Measurements from ENCODE around the gene ACOT8.

The ACOT8 gene

GRCh38 chr20:45843506-45843905 lies 13.7 kb downstream of the ACOT8 start:
- TF ChIP-seq, protein P1, sequence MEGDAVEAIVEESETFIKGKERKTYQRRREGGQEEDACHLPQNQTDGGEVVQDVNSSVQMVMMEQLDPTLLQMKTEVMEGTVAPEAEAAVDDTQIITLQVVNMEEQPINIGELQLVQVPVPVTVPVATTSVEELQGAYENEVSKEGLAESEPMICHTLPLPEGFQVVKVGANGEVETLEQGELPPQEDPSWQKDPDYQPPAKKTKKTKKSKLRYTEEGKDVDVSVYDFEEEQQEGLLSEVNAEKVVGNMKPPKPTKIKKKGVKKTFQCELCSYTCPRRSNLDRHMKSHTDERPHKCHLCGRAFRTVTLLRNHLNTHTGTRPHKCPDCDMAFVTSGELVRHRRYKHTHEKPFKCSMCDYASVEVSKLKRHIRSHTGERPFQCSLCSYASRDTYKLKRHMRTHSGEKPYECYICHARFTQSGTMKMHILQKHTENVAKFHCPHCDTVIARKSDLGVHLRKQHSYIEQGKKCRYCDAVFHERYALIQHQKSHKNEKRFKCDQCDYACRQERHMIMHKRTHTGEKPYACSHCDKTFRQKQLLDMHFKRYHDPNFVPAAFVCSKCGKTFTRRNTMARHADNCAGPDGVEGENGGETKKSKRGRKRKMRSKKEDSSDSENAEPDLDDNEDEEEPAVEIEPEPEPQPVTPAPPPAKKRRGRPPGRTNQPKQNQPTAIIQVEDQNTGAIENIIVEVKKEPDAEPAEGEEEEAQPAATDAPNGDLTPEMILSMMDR (IDR thresholded peaks at IDR 0.05), result no peak

DNA sequence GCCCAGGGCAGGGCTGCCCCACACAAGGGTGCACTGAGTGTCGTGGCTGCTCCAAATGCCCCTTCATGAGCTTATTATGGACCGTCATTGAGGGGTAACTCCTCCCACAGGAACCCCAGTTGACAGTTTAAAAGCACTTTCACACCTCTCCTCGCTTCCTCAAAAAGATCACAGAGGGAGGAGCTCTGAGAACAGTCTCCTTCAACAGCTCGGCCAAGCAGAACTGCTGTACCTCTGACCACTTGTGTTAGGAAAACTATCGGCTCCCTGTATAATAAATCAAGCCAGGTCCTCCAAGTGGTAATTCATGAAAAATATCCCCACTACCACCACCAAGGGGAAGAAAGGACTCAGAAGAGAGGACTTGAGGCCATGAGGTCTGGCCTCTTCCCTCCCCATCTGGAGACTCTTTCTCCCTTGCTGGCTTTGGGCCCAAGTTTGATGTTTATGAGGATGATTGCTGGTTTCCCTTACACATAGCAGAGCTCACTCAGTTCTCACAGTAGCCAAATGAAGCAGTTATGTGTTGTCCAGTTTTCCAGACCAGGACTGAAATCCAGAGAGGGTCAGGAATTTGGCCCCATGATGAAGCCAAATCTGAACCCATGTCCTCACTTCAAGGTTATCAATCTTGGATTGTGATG lies 14.9 kb downstream of the ACOT8 start:
- TF ChIP-seq, protein P1 (IDR thresholded peaks at IDR 0.05), result no peak

DNA sequence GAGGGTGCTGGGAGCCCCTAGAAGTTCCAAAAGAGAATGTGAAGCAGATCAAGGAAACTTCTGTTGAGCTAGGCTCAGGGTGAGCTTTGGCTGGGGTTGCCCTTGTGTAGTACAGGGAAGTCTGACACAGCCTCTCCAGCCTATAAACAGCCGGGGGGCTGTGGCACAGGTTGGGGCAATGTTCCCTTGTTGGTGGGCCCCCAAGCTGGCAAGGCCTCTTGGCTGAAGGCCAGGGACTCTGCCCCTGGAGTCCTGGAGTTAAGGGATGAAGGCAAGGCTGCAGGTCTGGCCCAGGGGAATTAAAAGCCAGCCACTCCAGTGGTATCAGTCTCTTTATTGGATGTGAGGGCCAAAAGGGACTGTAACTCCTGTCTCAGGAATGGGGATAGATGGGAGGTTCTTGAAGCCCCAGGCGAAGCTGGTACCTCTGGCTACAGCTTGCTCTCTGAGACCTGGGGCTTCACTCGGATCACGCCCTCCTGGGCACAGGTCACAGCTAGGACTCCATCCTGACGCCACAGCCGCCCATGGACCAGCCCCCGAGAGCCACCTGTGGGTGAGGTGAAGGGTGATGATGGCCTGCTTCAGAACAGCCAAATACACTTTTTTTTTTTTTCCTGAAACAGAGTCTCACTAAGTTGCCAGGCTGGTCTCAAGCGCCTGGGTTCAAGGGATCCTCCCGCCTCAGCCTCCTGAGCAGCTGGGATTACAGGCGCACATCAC lies 15.6 kb downstream of the ACOT8 start:
- TF ChIP-seq, protein P1 (IDR thresholded peaks at IDR 0.05), result no peak

- TF ChIP-seq, protein P1 (IDR thresholded peaks at IDR 0.05), result no peak
Measured at GRCh38 chr20:45840700-45841198, 16.4 kb downstream of the ACOT8 start.

- TF ChIP-seq, protein P1 (IDR thresholded peaks at IDR 0.05), result no peak
Measured at GRCh38 chr20:45836841-45837240, 20.4 kb downstream of the ACOT8 start.

DNA sequence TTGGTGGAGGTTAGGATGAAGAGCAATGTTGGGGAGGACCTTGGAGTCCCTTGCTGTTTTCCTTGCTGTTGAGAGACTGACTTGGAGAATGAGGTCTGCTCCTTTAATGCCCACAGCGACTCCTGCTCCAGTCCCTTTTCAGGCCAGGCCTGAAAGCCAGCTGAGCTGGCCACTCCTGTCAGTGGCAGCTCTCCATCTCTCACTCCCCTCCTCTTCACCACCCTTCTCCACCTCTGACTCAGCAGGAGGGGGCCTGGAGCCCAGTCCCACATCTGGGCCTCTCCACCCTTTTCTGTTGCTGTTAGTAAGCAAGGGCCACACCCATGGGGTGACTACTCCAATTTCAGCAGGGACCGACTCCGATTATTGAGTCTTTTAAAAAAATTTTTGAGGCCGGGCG lies 21.4 kb downstream of the ACOT8 start:
- TF ChIP-seq, protein P1 (IDR thresholded peaks at IDR 0.05), result no peak

DNA sequence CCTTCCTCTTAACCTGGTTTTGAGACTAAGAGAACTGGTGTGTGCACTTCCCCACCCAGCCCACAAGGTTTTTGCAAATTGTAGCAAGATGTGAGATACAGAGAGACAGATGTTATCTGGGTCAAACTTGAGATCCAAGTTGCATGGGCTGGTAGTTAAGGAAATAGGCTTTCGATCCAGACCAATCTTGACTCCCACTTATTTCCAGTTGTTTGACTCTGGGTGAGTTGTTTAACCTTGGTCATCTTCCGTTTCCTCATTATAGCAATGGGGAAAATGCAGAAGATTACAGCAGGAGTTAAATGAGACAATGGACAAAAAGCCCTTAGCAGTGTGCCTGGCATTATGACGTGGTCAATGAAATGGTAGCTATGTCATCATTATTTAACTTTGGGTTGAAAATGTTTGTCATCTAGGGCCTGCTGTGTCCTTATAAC lies 21.8 kb downstream of the ACOT8 start:
- TF ChIP-seq, protein P1 (IDR thresholded peaks at IDR 0.05), result no peak

Measured in LNCAP (cell line).